Lower leg skin (tissue), 3 donors: Measurements from ENCODE around the gene GNG12.
"Not testable (repeated sequence)": the region's sequence is repeated elsewhere in the genome, so short reads cannot be mapped to it uniquely, and the experiment has no call there.

Experiments
- CTCF ChIP-seq, 3 donors: fragments of 450-650 bp; IDR thresholded peaks; one replicate each; pipeline ENCODE4 v1.5.1; 2016; ENCODE audit warnings: antibody characterized with exemption in 3 of 3, mild to moderate bottlenecking in 3 of 3, moderate library complexity in 2 of 3
- POLR2A ChIP-seq, 2 donors: fragments of 450-650 bp; IDR thresholded peaks; one replicate each; pipeline ENCODE4 v1.6.1; 2016 to 2017; ENCODE audit warnings: antibody characterized with exemption in 2 of 2, mild to moderate bottlenecking in 1 of 2, moderate library complexity in 1 of 2

GRCh38 chr1:67730312-67730711 lies 103.0 kb downstream of the GNG12 start:
- TF ChIP-seq CTCF, POLR2A (IDR thresholded peaks at IDR 0.05): not testable (repeated sequence)
